ENCODE measurements around the gene ZNF41. TPM values are rescaled to one million over a fixed set of nuclear protein-coding genes. Genes with fewer than 3 reads are reported as not detected.

The ZNF41 gene
- total RNA-seq, 1 experiment from 2014 or later = 12.2 TPM

DNA sequence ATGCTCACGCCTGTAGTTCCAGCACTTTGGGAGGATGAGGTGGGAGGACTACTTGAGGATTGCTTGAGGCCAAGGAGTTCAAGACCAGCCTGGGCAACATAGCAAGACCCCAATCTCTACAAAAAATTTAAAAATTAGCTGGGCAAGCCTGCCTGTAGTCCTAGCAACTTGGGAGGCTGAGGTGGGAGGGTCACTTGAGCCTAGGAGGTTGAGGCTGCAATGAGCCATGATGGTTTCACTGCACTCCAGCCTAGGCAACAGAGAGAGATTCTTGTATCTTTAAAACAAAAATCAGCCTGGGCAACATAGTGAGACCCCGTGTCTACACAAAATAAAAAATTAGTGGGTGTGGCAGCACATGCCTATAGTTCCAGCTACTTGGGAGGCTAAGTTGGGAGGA lies 1.9 kb downstream of the ZNF41 start:
- H3K9me3 Mint-ChIP-seq (ENCODE audit: low read depth, unreplicated experiment) = no peaks in the 10 kb centered on the region
- peak overlapping the region; percentile 83 for H3K4me3 Mint-ChIP-seq (ENCODE audit: low read depth, unreplicated experiment)
- peaks cover 11% of the 10 kb centered on the region for H3K4me1 Mint-ChIP-seq (ENCODE audit: low read depth, unreplicated experiment)
- CTCF ChIA-PET = no interaction called here
- H3K27ac Mint-ChIP-seq (ENCODE audit: unreplicated experiment) = no peak overlapping the region
- H3K27me3 Mint-ChIP-seq (ENCODE audit: unreplicated experiment) = no peaks in the 10 kb centered on the region
- BruUV-seq (replicated peaks) = no TSS peak
- peaks cover 26% of the 10 kb centered on the region for H3K36me3 Mint-ChIP-seq (ENCODE audit: insufficient read depth, unreplicated experiment)
- intact Hi-C loops (cut with micrococcal nuclease; ENCODE audit: unreplicated experiment) = loop anchor here (5.0 kb wide), 1 partner anchor 289 kb away; the partner anchor contains the start of gene UBA1
- no peak for DNase-seq
- TF ChIP-seq, protein P1, sequence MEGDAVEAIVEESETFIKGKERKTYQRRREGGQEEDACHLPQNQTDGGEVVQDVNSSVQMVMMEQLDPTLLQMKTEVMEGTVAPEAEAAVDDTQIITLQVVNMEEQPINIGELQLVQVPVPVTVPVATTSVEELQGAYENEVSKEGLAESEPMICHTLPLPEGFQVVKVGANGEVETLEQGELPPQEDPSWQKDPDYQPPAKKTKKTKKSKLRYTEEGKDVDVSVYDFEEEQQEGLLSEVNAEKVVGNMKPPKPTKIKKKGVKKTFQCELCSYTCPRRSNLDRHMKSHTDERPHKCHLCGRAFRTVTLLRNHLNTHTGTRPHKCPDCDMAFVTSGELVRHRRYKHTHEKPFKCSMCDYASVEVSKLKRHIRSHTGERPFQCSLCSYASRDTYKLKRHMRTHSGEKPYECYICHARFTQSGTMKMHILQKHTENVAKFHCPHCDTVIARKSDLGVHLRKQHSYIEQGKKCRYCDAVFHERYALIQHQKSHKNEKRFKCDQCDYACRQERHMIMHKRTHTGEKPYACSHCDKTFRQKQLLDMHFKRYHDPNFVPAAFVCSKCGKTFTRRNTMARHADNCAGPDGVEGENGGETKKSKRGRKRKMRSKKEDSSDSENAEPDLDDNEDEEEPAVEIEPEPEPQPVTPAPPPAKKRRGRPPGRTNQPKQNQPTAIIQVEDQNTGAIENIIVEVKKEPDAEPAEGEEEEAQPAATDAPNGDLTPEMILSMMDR (IDR thresholded peaks at IDR 0.05; ENCODE audit: unreplicated experiment) = no peak

DNA sequence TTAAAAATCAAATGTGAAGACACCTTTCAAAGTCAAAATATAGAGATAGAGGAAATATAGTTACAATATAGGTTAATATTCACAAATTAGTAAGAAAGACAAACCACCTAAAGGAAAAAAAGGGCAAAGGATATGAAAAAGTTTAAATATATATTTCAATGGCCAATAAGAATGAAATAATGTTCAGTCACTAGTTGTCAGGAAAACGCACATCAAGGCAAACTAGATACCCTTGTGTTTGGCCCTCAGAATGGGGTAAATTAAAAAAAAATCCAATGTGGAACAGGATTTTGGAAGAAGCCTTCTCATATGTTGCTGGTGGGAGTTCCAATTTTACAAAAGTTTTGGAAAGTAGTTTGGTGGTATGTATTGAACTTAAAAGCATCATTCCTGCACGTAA lies 2.4 kb downstream of the ZNF41 start:
- Mint-ChIP-seq H3K27ac (ENCODE audit: unreplicated experiment) (no peak overlapping the region), H3K36me3 (ENCODE audit: insufficient read depth, unreplicated experiment) (peaks cover 26% of the 10 kb centered on the region), H3K9me3 (ENCODE audit: low read depth, unreplicated experiment) (no peaks in the 10 kb centered on the region), H3K27me3 (ENCODE audit: unreplicated experiment) (no peaks in the 10 kb centered on the region), H3K4me3 (ENCODE audit: low read depth, unreplicated experiment) (no peak overlapping the region), H3K4me1 (ENCODE audit: low read depth, unreplicated experiment) (peaks cover 11% of the 10 kb centered on the region)
- no TSS peak for BruUV-seq (replicated peaks)
- intact Hi-C loops (cut with micrococcal nuclease; ENCODE audit: unreplicated experiment) = loop anchor here (5.0 kb wide), 1 partner anchor 288 kb away; the partner anchor contains the start of gene UBA1
- DNase-seq = no peak
- CTCF ChIA-PET = no interaction called here
- TF ChIP-seq, protein P1 (IDR thresholded peaks at IDR 0.05; ENCODE audit: unreplicated experiment) = no peak

DNA sequence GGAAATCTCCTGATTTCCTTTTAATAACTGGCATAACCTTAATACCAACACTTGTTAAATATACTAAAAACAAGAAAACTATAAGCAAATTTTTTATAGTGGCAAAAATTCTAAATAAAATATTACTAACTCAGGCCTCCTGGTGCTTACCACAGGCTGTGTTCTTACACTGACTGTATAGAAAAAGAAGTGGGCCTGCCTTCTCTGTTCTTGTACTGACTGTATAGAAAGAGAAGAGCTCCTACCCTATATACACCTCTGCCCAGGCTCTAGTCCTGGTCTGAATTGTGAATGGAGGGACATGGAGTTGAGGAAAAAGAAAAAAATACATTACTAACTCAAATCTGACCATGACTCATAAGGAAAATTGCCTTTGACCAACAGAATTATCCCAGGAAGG lies 7.5 kb downstream of the ZNF41 start:
- TF ChIP-seq, protein P1 (IDR thresholded peaks at IDR 0.05; ENCODE audit: unreplicated experiment) = no peak
- Mint-ChIP-seq H3K9me3 (ENCODE audit: low read depth, unreplicated experiment) (no peaks in the 10 kb centered on the region), H3K4me3 (ENCODE audit: low read depth, unreplicated experiment) (no peak overlapping the region), H3K36me3 (ENCODE audit: insufficient read depth, unreplicated experiment) (no peaks in the 10 kb centered on the region), H3K27me3 (ENCODE audit: unreplicated experiment) (no peaks in the 10 kb centered on the region), H3K4me1 (ENCODE audit: low read depth, unreplicated experiment) (no peaks in the 10 kb centered on the region), H3K27ac (ENCODE audit: unreplicated experiment) (no peak overlapping the region)
- CTCF ChIA-PET = no interaction called here
- no peak for DNase-seq
- intact Hi-C loops (cut with micrococcal nuclease; ENCODE audit: unreplicated experiment) = no loop called here
- no TSS peak for BruUV-seq (replicated peaks)

DNA sequence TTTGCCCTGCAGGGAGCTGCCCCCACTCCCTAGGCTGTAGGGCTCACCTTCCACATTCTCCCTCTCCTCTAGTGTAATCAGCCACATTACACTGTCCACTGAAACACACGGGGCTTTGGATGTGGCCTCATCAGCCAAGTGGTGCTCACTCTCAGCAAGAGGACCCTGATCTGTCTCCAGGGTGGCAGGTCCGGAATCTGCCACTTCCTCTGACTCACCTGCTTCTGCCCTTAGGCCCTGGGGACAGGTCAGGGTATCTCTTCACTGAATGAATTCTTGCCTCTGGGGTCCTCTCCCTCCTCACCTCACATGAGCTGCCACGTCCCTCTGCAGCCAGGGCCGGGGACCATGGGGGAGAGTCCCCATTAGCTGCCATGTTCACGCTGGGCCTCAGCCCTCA lies 15.9 kb downstream of the ZNF41 start:
- Mint-ChIP-seq H3K4me3 (ENCODE audit: low read depth, unreplicated experiment) (no peak overlapping the region), H3K4me1 (ENCODE audit: low read depth, unreplicated experiment) (no peaks in the 10 kb centered on the region), H3K27me3 (ENCODE audit: unreplicated experiment) (no peaks in the 10 kb centered on the region), H3K27ac (ENCODE audit: unreplicated experiment) (no peak overlapping the region), H3K9me3 (ENCODE audit: low read depth, unreplicated experiment) (peaks cover 6% of the 10 kb centered on the region), H3K36me3 (ENCODE audit: insufficient read depth, unreplicated experiment) (peaks cover 6% of the 10 kb centered on the region)
- no TSS peak for BruUV-seq (replicated peaks)
- no peak for DNase-seq
- CTCF ChIA-PET = no interaction called here
- TF ChIP-seq, protein P1 (IDR thresholded peaks at IDR 0.05; ENCODE audit: unreplicated experiment) = no peak
- intact Hi-C loops (cut with micrococcal nuclease; ENCODE audit: unreplicated experiment) = no loop called here
